H9 (cell line): Measurements from ENCODE around the gene GPR161. TPM values are rescaled to one million over a fixed set of nuclear protein-coding genes. Genes with fewer than 3 reads are reported as not detected.

ENCODE experiments used
- DNase-seq: peaks from one replicate; pipeline ENCODE4 v3.0.0-alpha.2; 2017
- H2AFZ ChIP-seq: one replicate; pipeline ENCODE4 v1.6.1; 2013; ENCODE audit warnings: mild to moderate bottlenecking, low read length, control low read depth, moderate library complexity
- H2AK5ac ChIP-seq: 2 replicates; pipeline ENCODE4 v1.6.1; 2013; ENCODE audit warnings: low read length, control low read depth, mixed read lengths; ENCODE audit not compliant: insufficient read length
- H2BK120ac ChIP-seq: one replicate; pipeline ENCODE4 v1.6.1; 2013; ENCODE audit warnings: low read depth, mild to moderate bottlenecking, low read length, control low read depth, inconsistent platforms; ENCODE audit not compliant: poor library complexity, severe bottlenecking
- H2BK12ac ChIP-seq: 2 replicates; pipeline ENCODE4 v1.6.1; 2013; ENCODE audit warnings: low read length, control low read depth, mixed read lengths, low read depth; ENCODE audit not compliant: insufficient read length
- H2BK15ac ChIP-seq: 2 replicates; pipeline ENCODE4 v1.6.1; 2013; ENCODE audit warnings: low read depth, low read length, control low read depth
- H2BK20ac ChIP-seq: one replicate; pipeline ENCODE4 v1.6.1; 2013; ENCODE audit warnings: low read depth, mild to moderate bottlenecking, low read length, control low read depth, inconsistent platforms; ENCODE audit not compliant: poor library complexity, severe bottlenecking
- H2BK5ac ChIP-seq: 2 replicates; pipeline ENCODE4 v1.6.1; 2013; ENCODE audit warnings: low read length, control low read depth, mixed read lengths; ENCODE audit not compliant: insufficient read length
- H3K14ac ChIP-seq: 2 replicates; pipeline ENCODE4 v1.6.1; 2013; ENCODE audit warnings: low read length, control low read depth; ENCODE audit not compliant: insufficient read depth
- H3K18ac ChIP-seq: 2 replicates; pipeline ENCODE4 v1.6.1; 2013; ENCODE audit warnings: low read depth, mild to moderate bottlenecking, mixed read lengths, low read length, control low read depth; ENCODE audit not compliant: insufficient read length
- H3K23ac ChIP-seq: 2 replicates; pipeline ENCODE4 v1.6.1; 2013; ENCODE audit warnings: low read length, control low read depth, mixed read lengths, low read depth; ENCODE audit not compliant: insufficient read length
- H3K23me2 ChIP-seq: 2 replicates; pipeline ENCODE4 v1.6.1; 2013; ENCODE audit warnings: low read depth, mild to moderate bottlenecking, mixed read lengths, low read length, control low read depth; ENCODE audit not compliant: insufficient read length, poor library complexity, severe bottlenecking
- H3K27ac ChIP-seq: 2 replicates; pipeline ENCODE4 v1.5.1; 2013; ENCODE audit warnings: low read length, control low read depth, mixed read lengths, low read depth; ENCODE audit not compliant: insufficient read length
- H3K27me3 ChIP-seq: 2 replicates; pipeline ENCODE4 v1.6.1; 2013; ENCODE audit warnings: low read length, control low read depth, inconsistent platforms; ENCODE audit not compliant: insufficient read depth
- H3K4ac ChIP-seq: 2 replicates; pipeline ENCODE4 v1.6.1; 2013; ENCODE audit warnings: low read depth, mild to moderate bottlenecking, control low read depth, inconsistent platforms, low read length, moderate library complexity
- H3K4me1 ChIP-seq: 2 replicates; pipeline ENCODE4 v1.6.1; 2013; ENCODE audit warnings: low read length, control low read depth, inconsistent platforms; ENCODE audit not compliant: insufficient read depth
- H3K4me2 ChIP-seq: 2 replicates; pipeline ENCODE4 v1.6.1; 2013; ENCODE audit warnings: low read length, control low read depth, mixed read lengths; ENCODE audit not compliant: insufficient read length, insufficient read depth
- H3K56ac ChIP-seq: 2 replicates; pipeline ENCODE4 v1.6.1; 2013; ENCODE audit warnings: low read depth, mild to moderate bottlenecking, mixed read lengths, low read length, control low read depth; ENCODE audit not compliant: insufficient read length
- H3K79me1 ChIP-seq: 2 replicates; pipeline ENCODE4 v1.6.1; 2013; ENCODE audit warnings: low read depth, mild to moderate bottlenecking, moderate library complexity, low read length, control low read depth, inconsistent platforms; ENCODE audit not compliant: insufficient read depth, poor library complexity, severe bottlenecking
- H3K79me2 ChIP-seq: 2 replicates; pipeline ENCODE4 v1.6.1; 2013; ENCODE audit warnings: low read length, control low read depth, inconsistent platforms; ENCODE audit not compliant: insufficient read depth
- H3K9ac ChIP-seq: 2 replicates; pipeline ENCODE4 v1.6.1; 2013; ENCODE audit warnings: low read length, control low read depth, mixed read lengths; ENCODE audit not compliant: insufficient read length; ENCODE audit errors: extremely low read depth
- H3K9me3 ChIP-seq: one replicate; pipeline ENCODE4 v1.6.1; 2013; ENCODE audit warnings: low read depth, low read length, inconsistent platforms; ENCODE audit not compliant: control insufficient read depth
- H3T11ph ChIP-seq: one replicate; pipeline ENCODE4 v1.6.1; 2013; ENCODE audit warnings: mild to moderate bottlenecking, low read length, control low read depth, inconsistent platforms
- H4K20me1 ChIP-seq: one replicate; pipeline ENCODE4 v1.6.1; 2013; ENCODE audit not compliant: control insufficient read depth, insufficient read length, insufficient read depth
- H4K5ac ChIP-seq: 2 replicates; pipeline ENCODE4 v1.6.1; 2013; ENCODE audit warnings: low read depth, mild to moderate bottlenecking, mixed read lengths, low read length, control low read depth; ENCODE audit not compliant: insufficient read length
- H4K8ac ChIP-seq: replicated peaks from 2 replicates; pipeline ENCODE4 v1.6.1; 2013; ENCODE audit warnings: low read length, control low read depth, mixed read lengths, low read depth; ENCODE audit not compliant: insufficient read length
- H4K91ac ChIP-seq: 2 replicates; pipeline ENCODE4 v1.6.1; 2013; ENCODE audit warnings: low read depth, mild to moderate bottlenecking, moderate library complexity, mixed read lengths, low read length, control low read depth; ENCODE audit not compliant: insufficient read length
- H3K27ac Mint-ChIP-seq, 3 experiments: 2 replicates in 2 of 3; 3 replicates in 1 of 3; pipeline ENCODE4 v1.8.0; 2020 to 2021; ENCODE audit warnings: mixed read lengths in 3 of 3, mild to moderate bottlenecking in 1 of 3, moderate library complexity in 1 of 3
- H3K27me3 Mint-ChIP-seq: 2 replicates; pipeline ENCODE4 v1.8.0; 2021; ENCODE audit warnings: low read depth, mild to moderate bottlenecking, moderate library complexity, mixed read lengths
- H3K36me3 Mint-ChIP-seq, 3 experiments: 2 replicates in 2 of 3; 3 replicates in 1 of 3; pipeline ENCODE4 v1.8.0; 2020 to 2021; ENCODE audit warnings: low read depth in 3 of 3, mixed read lengths in 3 of 3; ENCODE audit not compliant: insufficient read depth in 1 of 3
- H3K4me1 Mint-ChIP-seq, 2 experiments: 2 replicates each; pipeline ENCODE4 v1.8.0; 2020; ENCODE audit warnings: mixed read lengths in 2 of 2
- H3K4me3 Mint-ChIP-seq, 2 experiments: 2 replicates in 1 of 2; 3 replicates in 1 of 2; pipeline ENCODE4 v1.8.0; 2020 to 2021; ENCODE audit warnings: mild to moderate bottlenecking in 2 of 2, mixed read lengths in 2 of 2, moderate library complexity in 1 of 2
- H3K9me3 Mint-ChIP-seq, 2 experiments: 2 replicates in 1 of 2; 3 replicates in 1 of 2; pipeline ENCODE4 v1.8.0; 2020; ENCODE audit warnings: mild to moderate bottlenecking in 2 of 2, mixed read lengths in 2 of 2, moderate library complexity in 1 of 2
- WGBS: extraction: QIAGEN DNeasy Blood & Tissue Kit; methylation state at CpG from one replicate; pipeline ENCODE4 v1.1.7; 2013; ENCODE audit warnings: missing lambda C conversion rate, low lambda C conversion rate, mixed read lengths; ENCODE audit not compliant: insufficient read length; ENCODE audit errors: extremely low coverage; 5-methylcytosine and 5-hydroxymethylcytosine counted together
- total RNA-seq: library from RNA; stranded (reverse); gene quantifications from 2 replicates; pipeline ENCODE4 v1.2.1, GENCODE V29; 2021
- TF ChIP-seq, protein P1 (sequence below): fragments of 200-600 bp; sonication (generic); conservative IDR thresholded peaks from 3 replicates; pipeline ENCODE4 v1.8.0; 2021; ENCODE audit warnings: antibody characterized with exemption, mild to moderate bottlenecking

GPR161 gene
- total RNA-seq, 1 experiment from 2014 or later: 10.6 TPM

DNA sequence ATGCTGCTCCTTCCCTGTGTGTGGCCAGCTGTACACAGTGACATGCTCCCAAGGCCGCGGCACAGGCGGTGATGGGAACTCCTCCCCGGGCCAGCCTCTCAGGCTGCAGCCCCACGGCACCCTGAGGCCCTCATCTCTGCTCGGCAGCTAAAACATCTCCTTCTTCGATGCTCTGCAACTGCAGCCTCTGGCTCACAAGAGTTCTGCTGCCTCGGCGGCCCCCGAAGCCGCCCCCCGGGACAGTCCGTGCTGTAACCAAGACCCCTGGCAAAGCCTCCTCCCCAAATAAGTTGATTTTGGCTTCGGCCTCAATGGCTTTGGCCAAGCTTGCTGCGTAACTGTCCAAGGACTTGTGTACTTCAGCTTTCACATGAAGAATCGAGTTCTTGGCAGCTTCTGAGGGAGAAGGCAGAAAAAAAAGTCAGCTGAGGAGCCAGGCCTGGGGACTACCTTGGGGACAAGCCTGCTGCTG is 51.3 kb downstream of the GPR161 start:
- H3K18ac ChIP-seq: no peak overlapping the region
- no peak overlapping the region for H2AK5ac ChIP-seq
- H3K23me2 ChIP-seq: no peaks in the 10 kb centered on the region
- H3K27ac ChIP-seq: no peak overlapping the region
- no peak overlapping the region for H2BK5ac ChIP-seq
- no peak overlapping the region for H2BK15ac ChIP-seq
- no peak overlapping the region for H3K14ac ChIP-seq
- H3K23ac ChIP-seq: no peak overlapping the region
- no CpG with 5 or more reads among the region's 16 CpGs for WGBS
- no peak overlapping the region for H3K56ac ChIP-seq
- no peak overlapping the region for H3K4ac ChIP-seq
- H3K27me3 ChIP-seq: no peaks in the 10 kb centered on the region
- H4K20me1 ChIP-seq: no peaks in the 10 kb centered on the region
- H3K79me1 ChIP-seq: no peaks in the 10 kb centered on the region
- H4K8ac ChIP-seq: no peak overlapping the region
- Mint-ChIP-seq H3K4me3 (no peak overlapping the region), H3K36me3 (peaks cover 0 to 8% (median 3%) of the 10 kb centered on the region in 3 experiments; a peak in 5 of 7 replicates), H3K27me3 (no peaks in the 10 kb centered on the region), H3K4me1 (peaks cover 5 to 6% of the 10 kb centered on the region in 2 experiments), H3K9me3 (no peaks in the 10 kb centered on the region), H3K27ac (no peak overlapping the region)
- no peak overlapping the region for H4K91ac ChIP-seq
- H3K4me2 ChIP-seq: no peak overlapping the region
- no peaks in the 10 kb centered on the region for H3K9me3 ChIP-seq
- no peak overlapping the region for H3T11ph ChIP-seq
- no peak overlapping the region for H2BK12ac ChIP-seq
- DNase-seq: no peak
- no peak overlapping the region for H4K5ac ChIP-seq
- no peak overlapping the region for H2AFZ ChIP-seq
- H2BK120ac ChIP-seq: no peak overlapping the region
- H3K79me2 ChIP-seq: no peaks in the 10 kb centered on the region
- H2BK20ac ChIP-seq: no peak overlapping the region
- TF ChIP-seq, protein P1, sequence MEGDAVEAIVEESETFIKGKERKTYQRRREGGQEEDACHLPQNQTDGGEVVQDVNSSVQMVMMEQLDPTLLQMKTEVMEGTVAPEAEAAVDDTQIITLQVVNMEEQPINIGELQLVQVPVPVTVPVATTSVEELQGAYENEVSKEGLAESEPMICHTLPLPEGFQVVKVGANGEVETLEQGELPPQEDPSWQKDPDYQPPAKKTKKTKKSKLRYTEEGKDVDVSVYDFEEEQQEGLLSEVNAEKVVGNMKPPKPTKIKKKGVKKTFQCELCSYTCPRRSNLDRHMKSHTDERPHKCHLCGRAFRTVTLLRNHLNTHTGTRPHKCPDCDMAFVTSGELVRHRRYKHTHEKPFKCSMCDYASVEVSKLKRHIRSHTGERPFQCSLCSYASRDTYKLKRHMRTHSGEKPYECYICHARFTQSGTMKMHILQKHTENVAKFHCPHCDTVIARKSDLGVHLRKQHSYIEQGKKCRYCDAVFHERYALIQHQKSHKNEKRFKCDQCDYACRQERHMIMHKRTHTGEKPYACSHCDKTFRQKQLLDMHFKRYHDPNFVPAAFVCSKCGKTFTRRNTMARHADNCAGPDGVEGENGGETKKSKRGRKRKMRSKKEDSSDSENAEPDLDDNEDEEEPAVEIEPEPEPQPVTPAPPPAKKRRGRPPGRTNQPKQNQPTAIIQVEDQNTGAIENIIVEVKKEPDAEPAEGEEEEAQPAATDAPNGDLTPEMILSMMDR: no peak
- H3K4me1 ChIP-seq: peaks cover 2% of the 10 kb centered on the region; the same call in 1 of the 2 replicates
- no peak overlapping the region for H3K9ac ChIP-seq
